Uterus (tissue), 2 donors: ENCODE results near the gene TDRD9.

Source experiments
- POLR2A ChIP-seq, 2 donors: fragments of 450-650 bp; IDR thresholded peaks; one replicate each; pipeline ENCODE4 v1.6.1; 2016; ENCODE audit warnings: antibody characterized with exemption in 2 of 2, mild to moderate bottlenecking in 1 of 2, moderate library complexity in 1 of 2
- TF ChIP-seq, protein P1 (sequence below), 4 experiments: fragments of 200-600 bp in 2 of 4; fragments of 450-650 bp in 2 of 4; sonication (generic) in 2 of 4; IDR thresholded peaks; one replicate each; pipeline ENCODE4 v1.5.1; 2016 to 2019; ENCODE audit warnings: antibody characterized with exemption in 4 of 4, mild to moderate bottlenecking in 2 of 4, moderate library complexity in 1 of 4

DNA sequence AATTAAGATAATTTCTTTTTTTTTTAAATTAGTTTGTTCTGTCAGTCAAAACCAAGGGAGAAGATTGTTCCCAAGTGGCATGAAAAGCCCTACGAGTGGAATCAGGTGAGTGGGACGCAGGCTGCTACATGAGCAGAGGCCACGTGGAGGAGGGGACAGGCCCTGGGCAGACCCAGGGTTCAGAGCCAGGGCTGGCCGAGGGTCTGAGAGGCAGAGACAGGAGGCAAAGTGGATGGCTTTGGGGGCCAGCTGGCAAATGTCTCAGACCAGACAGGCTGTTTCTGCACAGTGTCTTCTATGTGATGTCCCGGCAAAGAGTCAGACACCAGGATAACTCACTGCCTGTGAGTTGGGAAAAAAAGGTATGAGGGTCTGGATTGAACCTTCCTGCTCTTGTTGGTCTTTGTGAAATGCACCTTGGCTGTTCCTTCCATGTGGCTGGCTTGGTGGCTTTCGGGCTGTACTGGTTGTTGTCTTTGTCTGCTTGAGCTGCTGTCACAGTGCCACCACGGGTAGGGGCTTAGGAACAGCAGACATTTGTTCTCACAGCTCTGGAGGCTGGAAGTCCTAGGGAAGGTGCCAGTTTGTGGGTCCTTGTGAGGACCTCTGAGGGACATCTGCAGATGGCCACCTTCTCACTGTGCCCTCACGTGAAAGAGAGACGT is 121.5 kb downstream of the TDRD9 start:
- TF ChIP-seq, protein P1, sequence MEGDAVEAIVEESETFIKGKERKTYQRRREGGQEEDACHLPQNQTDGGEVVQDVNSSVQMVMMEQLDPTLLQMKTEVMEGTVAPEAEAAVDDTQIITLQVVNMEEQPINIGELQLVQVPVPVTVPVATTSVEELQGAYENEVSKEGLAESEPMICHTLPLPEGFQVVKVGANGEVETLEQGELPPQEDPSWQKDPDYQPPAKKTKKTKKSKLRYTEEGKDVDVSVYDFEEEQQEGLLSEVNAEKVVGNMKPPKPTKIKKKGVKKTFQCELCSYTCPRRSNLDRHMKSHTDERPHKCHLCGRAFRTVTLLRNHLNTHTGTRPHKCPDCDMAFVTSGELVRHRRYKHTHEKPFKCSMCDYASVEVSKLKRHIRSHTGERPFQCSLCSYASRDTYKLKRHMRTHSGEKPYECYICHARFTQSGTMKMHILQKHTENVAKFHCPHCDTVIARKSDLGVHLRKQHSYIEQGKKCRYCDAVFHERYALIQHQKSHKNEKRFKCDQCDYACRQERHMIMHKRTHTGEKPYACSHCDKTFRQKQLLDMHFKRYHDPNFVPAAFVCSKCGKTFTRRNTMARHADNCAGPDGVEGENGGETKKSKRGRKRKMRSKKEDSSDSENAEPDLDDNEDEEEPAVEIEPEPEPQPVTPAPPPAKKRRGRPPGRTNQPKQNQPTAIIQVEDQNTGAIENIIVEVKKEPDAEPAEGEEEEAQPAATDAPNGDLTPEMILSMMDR (IDR thresholded peaks at IDR 0.05) = no peak
- no peak for TF ChIP-seq POLR2A (IDR thresholded peaks at IDR 0.05)
